OCI-M2 (cell line): ENCODE results near the gene MGAT4C.

ENCODE experiments used
- DNase-seq: peaks from one replicate; lab custom pipeline; 2025; ENCODE audit not compliant: unreplicated experiment; lab: John Stamatoyannopoulos, UW

Gene MGAT4C

GRCh38 chr12:85985996-85986395 is 270.2 kb downstream of the MGAT4C start:
- no peak for DNase-seq

GRCh38 chr12:85983601-85984000 is 272.6 kb downstream of the MGAT4C start:
- DNase-seq, result no peak

- no peak for DNase-seq
Measured at GRCh38 chr12:85979641-85980040, 276.6 kb downstream of the MGAT4C start.

- no peak for DNase-seq
Measured at GRCh38 chr12:85975716-85976115, 280.5 kb downstream of the MGAT4C start.

- DNase-seq, result no peak
Measured at GRCh38 chr12:85971800-85972199, 284.4 kb downstream of the MGAT4C start.

- DNase-seq, result no peak
Measured at GRCh38 chr12:85968606-85969005, 287.6 kb downstream of the MGAT4C start.

- DNase-seq, result no peak
Measured at GRCh38 chr12:85963326-85963725, 292.9 kb downstream of the MGAT4C start.

- DNase-seq, result no peak
Measured at GRCh38 chr12:85956081-85956480, 300.1 kb downstream of the MGAT4C start.

- DNase-seq, result no peak
Measured at GRCh38 chr12:85955127-85955526, 301.1 kb downstream of the MGAT4C start.

- DNase-seq, result no peak
Measured at GRCh38 chr12:85951823-85952222, 304.4 kb downstream of the MGAT4C start.

GRCh38 chr12:85949253-85949652 is 306.9 kb downstream of the MGAT4C start:
- DNase-seq, result no peak

GRCh38 chr12:85948340-85948739 is 307.9 kb downstream of the MGAT4C start:
- DNase-seq, result no peak

- DNase-seq, result no peak
Measured at GRCh38 chr12:85947286-85947685, 308.9 kb downstream of the MGAT4C start.

GRCh38 chr12:85946375-85946774 is 309.8 kb downstream of the MGAT4C start:
- no peak for DNase-seq

- no peak for DNase-seq
Measured at GRCh38 chr12:85927166-85927565, 329.0 kb downstream of the MGAT4C start.

GRCh38 chr12:85923767-85924331 is 332.3 kb downstream of the MGAT4C start:
- no peak for DNase-seq

- peak; percentile 4 for DNase-seq
Measured at GRCh38 chr12:85920324-85920947, 335.8 kb downstream of the MGAT4C start.
